Gastrocnemius medialis (tissue), 4 donors: Measurements from ENCODE around the gene SLX4IP. TPM values are rescaled to one million over a fixed set of nuclear protein-coding genes. Genes with fewer than 3 reads are reported as not detected.

Source experiments
- ATAC-seq, 2 donors: fragments of 150-250 bp; one replicate each; pipeline ENCODE4 v1.9.1; 2016
- DNase-seq, 2 donors: peaks; one replicate each; pipeline ENCODE4 v3.0.0-alpha.2; 2019
- H3K27ac ChIP-seq, 4 donors: fragments of 200-600 bp; sonication (generic); 1 replicate in 1 of 4; 2 replicates in 3 of 4; pipeline ENCODE4 v1.5.1; 2016 to 2018; ENCODE audit warnings: mild to moderate bottlenecking in 2 of 4, moderate library complexity in 1 of 4
- H3K27me3 ChIP-seq, 3 donors: fragments of 200-600 bp; sonication (generic) in 2 of 3; 1 replicate in 1 of 3; 2 replicates in 2 of 3; pipeline versions ENCODE4 v1.5.1 to v1.6.0; 2016 to 2019; ENCODE audit warnings: mild to moderate bottlenecking in 1 of 3, moderate library complexity in 1 of 3
- H3K36me3 ChIP-seq, 2 donors: fragments of 200-600 bp; sonication (generic) in 1 of 2; one replicate each; pipeline ENCODE4 v1.5.1; 2017 to 2018
- H3K4me1 ChIP-seq, 2 donors: fragments of 200-600 bp; sonication (generic) in 1 of 2; one replicate each; pipeline ENCODE4 v1.5.1; 2016 to 2017; ENCODE audit warnings: mild to moderate bottlenecking in 2 of 2
- H3K4me3 ChIP-seq, 4 donors: fragments of 200-600 bp; sonication (generic) in 3 of 4; 1 replicate in 1 of 4; 2 replicates in 3 of 4; pipeline ENCODE4 v1.5.1; 2016 to 2019; ENCODE audit warnings: mild to moderate bottlenecking in 2 of 4
- H3K9me3 ChIP-seq, 3 donors: fragments of 200-600 bp; sonication (generic) in 2 of 3; 1 replicate in 1 of 3; 2 replicates in 2 of 3; pipeline ENCODE4 v1.5.1; 2016 to 2019
- POLR2A ChIP-seq, 2 donors: fragments of 450-650 bp; IDR thresholded peaks; one replicate each; pipeline ENCODE4 v1.6.1; 2017; ENCODE audit warnings: antibody characterized with exemption in 2 of 2, mild to moderate bottlenecking in 2 of 2, moderate library complexity in 2 of 2
- in situ Hi-C, 4 donors: fragments of 200-750 bp; cut with MboI; loops; one replicate each; pipeline versions ENCODE4 v1.15.0 to v1.8.0; 2017; ENCODE audit warnings: low sequenced_read_pairs in 4 of 4
- intact Hi-C: fragments of 100-400 bp; cut with DNase I; formaldehyde crosslinking; loops from one replicate; pipeline ENCODE4 v1.15.1; 2023; ENCODE audit warnings: low total_unique reads
- total RNA-seq, 4 donors: library from RNA; depleted of rRNA; stranded (reverse); fragments of >200 nt; gene quantifications; one replicate each; pipeline versions ENCODE4 v1.1.0 to v1.2.3, GENCODE V29; 2016
- TF ChIP-seq, protein P1 (sequence below), 5 experiments: fragments of 450-650 bp in 3 of 5; fragments of 200-600 bp in 2 of 5; sonication (generic) in 2 of 5; IDR thresholded peaks in 4 of 5; conservative IDR thresholded peaks in 1 of 5; 1 replicate in 4 of 5; 2 replicates in 1 of 5; pipeline ENCODE4 v1.5.1; 2016 to 2019; ENCODE audit warnings: antibody characterized with exemption in 5 of 5, mild to moderate bottlenecking in 3 of 5, moderate library complexity in 3 of 5

SLX4IP gene
- total RNA-seq, 4 donors from 2014 or later, result 0.22 to 1.3 (median 0.71) TPM

DNA sequence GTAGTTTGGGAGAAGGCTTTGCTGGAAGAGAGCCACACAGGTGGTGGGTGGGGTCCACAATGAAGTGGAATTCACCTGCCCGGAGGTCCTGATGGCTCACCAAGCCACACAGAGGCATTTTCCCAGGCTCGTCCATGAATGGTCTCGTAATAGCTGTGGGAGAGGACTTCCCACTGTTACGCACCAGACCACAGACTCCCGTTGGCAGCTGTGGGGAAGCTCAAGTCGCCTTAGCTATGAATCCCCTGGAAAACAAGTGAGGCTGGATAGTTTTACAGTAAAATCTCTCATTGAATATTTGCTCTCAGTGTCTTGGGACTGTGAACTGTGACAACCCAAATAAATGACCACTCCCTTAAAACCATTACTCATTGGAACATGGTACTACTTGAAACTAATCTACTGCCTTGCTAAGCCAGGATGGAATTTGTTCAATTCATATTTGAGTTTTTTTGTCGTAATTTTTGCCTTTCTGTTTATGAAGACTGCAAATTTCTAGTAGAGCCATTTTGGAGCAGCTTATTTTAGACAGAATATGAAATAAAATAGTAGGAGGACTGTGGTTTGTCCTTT lies 159.3 kb downstream of the SLX4IP start:
- H3K4me3 ChIP-seq, result no peak overlapping the region
- H3K27ac ChIP-seq, result peak overlapping the region in 1 of 4 donors; percentile 31
- TF ChIP-seq POLR2A (IDR thresholded peaks at IDR 0.05), result no peak
- TF ChIP-seq, protein P1, sequence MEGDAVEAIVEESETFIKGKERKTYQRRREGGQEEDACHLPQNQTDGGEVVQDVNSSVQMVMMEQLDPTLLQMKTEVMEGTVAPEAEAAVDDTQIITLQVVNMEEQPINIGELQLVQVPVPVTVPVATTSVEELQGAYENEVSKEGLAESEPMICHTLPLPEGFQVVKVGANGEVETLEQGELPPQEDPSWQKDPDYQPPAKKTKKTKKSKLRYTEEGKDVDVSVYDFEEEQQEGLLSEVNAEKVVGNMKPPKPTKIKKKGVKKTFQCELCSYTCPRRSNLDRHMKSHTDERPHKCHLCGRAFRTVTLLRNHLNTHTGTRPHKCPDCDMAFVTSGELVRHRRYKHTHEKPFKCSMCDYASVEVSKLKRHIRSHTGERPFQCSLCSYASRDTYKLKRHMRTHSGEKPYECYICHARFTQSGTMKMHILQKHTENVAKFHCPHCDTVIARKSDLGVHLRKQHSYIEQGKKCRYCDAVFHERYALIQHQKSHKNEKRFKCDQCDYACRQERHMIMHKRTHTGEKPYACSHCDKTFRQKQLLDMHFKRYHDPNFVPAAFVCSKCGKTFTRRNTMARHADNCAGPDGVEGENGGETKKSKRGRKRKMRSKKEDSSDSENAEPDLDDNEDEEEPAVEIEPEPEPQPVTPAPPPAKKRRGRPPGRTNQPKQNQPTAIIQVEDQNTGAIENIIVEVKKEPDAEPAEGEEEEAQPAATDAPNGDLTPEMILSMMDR (IDR thresholded peaks at IDR 0.05 in 4 of 5, conservative IDR thresholded peaks at IDR 0.05 in 1 of 5), result no peak
- no peak for ATAC-seq
- no peaks in the 10 kb centered on the region for H3K36me3 ChIP-seq
- in situ Hi-C loops, result no loop called here
- no peaks in the 10 kb centered on the region for H3K27me3 ChIP-seq
- no peak for DNase-seq
- no peaks in the 10 kb centered on the region for H3K9me3 ChIP-seq
- H3K4me1 ChIP-seq, result no peaks in the 10 kb centered on the region
- intact Hi-C loops, result loop anchor here (5.0 kb wide), 1 partner anchor 33 kb away; no protein-coding TSS in a partner anchor

DNA sequence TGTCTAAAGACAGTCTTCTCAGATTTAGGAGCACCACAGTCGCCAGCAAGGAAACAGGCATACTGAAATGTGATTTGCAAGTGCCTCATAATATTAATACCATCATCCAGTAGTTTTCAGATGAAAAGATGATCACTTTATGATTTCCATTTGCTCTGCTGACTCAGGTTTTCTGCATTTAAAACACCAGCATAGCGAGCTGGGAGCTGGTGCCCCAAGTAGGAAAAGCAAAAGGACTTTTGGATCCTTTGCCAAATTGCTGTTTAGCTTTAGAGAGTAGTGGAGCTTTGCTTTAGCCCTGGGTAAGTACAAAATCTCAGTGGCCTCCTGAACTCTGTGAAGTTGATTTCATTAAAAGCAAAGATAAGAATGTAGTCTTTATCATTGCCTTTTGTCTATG lies 160.2 kb downstream of the SLX4IP start:
- ATAC-seq (no peak), DNase-seq (no peak)
- no peak for TF ChIP-seq POLR2A (IDR thresholded peaks at IDR 0.05)
- TF ChIP-seq, protein P1 (IDR thresholded peaks at IDR 0.05 in 4 of 5, conservative IDR thresholded peaks at IDR 0.05 in 1 of 5), result no peak
- H3K4me1 ChIP-seq, result no peaks in the 10 kb centered on the region
- H3K9me3 ChIP-seq, result no peaks in the 10 kb centered on the region
- H3K36me3 ChIP-seq, result no peaks in the 10 kb centered on the region
- intact Hi-C loops, result no loop called here
- H3K27ac ChIP-seq, result no peak overlapping the region
- in situ Hi-C loops, result no loop called here
- no peak overlapping the region for H3K4me3 ChIP-seq
- H3K27me3 ChIP-seq, result no peaks in the 10 kb centered on the region

DNA sequence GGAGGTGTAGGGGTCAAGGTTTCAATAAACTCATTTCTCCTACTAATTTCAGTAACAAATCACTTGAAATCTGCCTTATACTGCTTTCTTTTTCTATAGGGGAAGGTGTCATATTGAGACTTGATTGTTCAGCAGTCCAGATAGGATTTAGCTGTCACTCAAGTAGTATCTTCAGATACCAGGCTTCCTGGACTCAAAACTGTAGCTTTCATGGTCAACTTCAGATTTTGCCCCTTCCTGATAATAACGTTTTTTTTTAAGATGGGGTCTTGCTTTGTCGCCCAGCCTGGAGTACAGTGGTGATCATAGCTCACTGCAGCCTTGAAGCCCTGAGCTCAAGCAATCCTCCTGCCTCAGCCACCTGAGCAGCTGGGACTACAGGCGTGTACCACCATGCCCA lies 160.9 kb downstream of the SLX4IP start:
- Histone ChIP-seq H3K27me3 (no peaks in the 10 kb centered on the region), H3K4me1 (no peaks in the 10 kb centered on the region), H3K36me3 (no peaks in the 10 kb centered on the region), H3K27ac (no peak overlapping the region), H3K4me3 (no peak overlapping the region), H3K9me3 (no peaks in the 10 kb centered on the region)
- ATAC-seq (no peak), DNase-seq (no peak)
- intact Hi-C loops (no loop called here), in situ Hi-C loops (no loop called here)
- no peak for TF ChIP-seq POLR2A (IDR thresholded peaks at IDR 0.05)
- TF ChIP-seq, protein P1 (IDR thresholded peaks at IDR 0.05 in 4 of 5, conservative IDR thresholded peaks at IDR 0.05 in 1 of 5), result no peak

DNA sequence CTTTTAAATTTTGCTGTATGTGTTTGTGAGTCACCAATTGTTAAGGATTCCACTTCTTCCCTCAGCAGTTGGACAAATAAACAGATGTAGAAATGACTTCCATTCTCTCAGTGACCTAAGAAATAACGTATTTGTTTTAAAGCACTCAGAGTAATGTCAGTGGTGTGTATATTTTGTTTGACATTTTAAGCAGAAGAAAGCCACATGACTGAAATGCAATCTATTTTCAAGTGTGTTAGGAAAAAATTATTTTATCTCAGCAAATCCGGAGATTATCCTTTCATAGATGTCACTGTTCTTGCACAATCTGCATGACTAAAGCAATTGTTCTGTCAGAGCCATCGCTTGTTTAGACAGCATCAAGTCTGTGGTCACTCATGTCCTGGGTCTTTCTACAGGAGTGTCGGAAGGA lies 161.6 kb downstream of the SLX4IP start:
- DNase-seq, result no peak
- in situ Hi-C loops (no loop called here), intact Hi-C loops (no loop called here)
- no peak overlapping the region for H3K4me3 ChIP-seq
- TF ChIP-seq, protein P1 (IDR thresholded peaks at IDR 0.05 in 4 of 5, conservative IDR thresholded peaks at IDR 0.05 in 1 of 5), result no peak
- no peak for TF ChIP-seq POLR2A (IDR thresholded peaks at IDR 0.05)
- H3K4me1 ChIP-seq, result no peaks in the 10 kb centered on the region
- peak; percentile 60 to 73 for ATAC-seq
- no peak overlapping the region for H3K27ac ChIP-seq
- H3K36me3 ChIP-seq, result no peaks in the 10 kb centered on the region
- H3K27me3 ChIP-seq, result no peaks in the 10 kb centered on the region
- no peaks in the 10 kb centered on the region for H3K9me3 ChIP-seq

DNA sequence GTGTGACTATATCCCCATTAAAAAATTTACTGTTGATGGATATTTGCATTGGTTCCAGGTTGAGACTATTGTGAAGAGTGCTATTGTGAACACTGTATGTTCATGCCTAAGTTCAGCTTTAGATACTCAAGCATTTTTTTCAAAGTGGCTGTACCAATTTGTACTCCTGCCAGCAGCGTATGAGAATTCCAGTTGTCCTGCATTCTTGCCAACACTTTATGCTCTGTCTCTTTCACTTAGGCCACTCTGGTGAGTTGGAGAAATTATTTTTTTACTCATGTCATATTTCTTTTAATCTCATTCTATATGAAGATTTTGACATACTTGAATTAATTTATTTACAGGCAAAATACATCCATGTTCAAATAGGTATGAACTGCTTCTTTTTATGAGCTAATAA lies 162.5 kb downstream of the SLX4IP start:
- in situ Hi-C loops, result no loop called here
- H3K9me3 ChIP-seq, result no peaks in the 10 kb centered on the region
- no peak overlapping the region for H3K4me3 ChIP-seq
- H3K36me3 ChIP-seq, result no peaks in the 10 kb centered on the region
- no peak overlapping the region for H3K27ac ChIP-seq
- H3K4me1 ChIP-seq, result peaks cover 0 to under 1% of the 10 kb centered on the region in 2 donors
- DNase-seq (no peak), ATAC-seq (no peak)
- no peaks in the 10 kb centered on the region for H3K27me3 ChIP-seq
- no peak for TF ChIP-seq POLR2A (IDR thresholded peaks at IDR 0.05)
- TF ChIP-seq, protein P1 (IDR thresholded peaks at IDR 0.05 in 4 of 5, conservative IDR thresholded peaks at IDR 0.05 in 1 of 5), result no peak
- intact Hi-C loops, result no loop called here
